K562 (cell line): Measurements from ENCODE around the gene GPATCH2L. TPM values are rescaled to one million over a fixed set of nuclear protein-coding genes. Genes with fewer than 3 reads are reported as not detected.
A peak's percentile ranks its signal among the peaks of the same experiment; 100 is the strongest.

Source experiments
- ATAC-seq: fragments of 200-7000 bp; cut with Tn5 transposase; 3 replicates; pipeline ENCODE4 v1.9.1; 2020; ENCODE audit warnings: moderate library complexity
- BruUV-seq: library from RNA; stranded (reverse); fragments of 400-500 nt; replicated peaks from 2 replicates; lab custom pipeline; 2021; lab: Mats Ljungman, UMichigan
- CTCF ChIA-PET: fragments of 300-600 bp; formaldehyde crosslinking; extraction: SDS; loops from one replicate; lab custom pipeline; 2021; ENCODE audit warnings: low intra/inter-chr PET ratio; lab: Yijun Ruan, JAX
- POLR2A ChIA-PET: fragments of 300-600, 350-650 bp; sonication (Branson Sonifier 250); formaldehyde crosslinking; extraction: SDS; loops from one replicate; lab custom pipeline; 2021; ENCODE audit warnings: antibody characterized with exemption, inconsistent platforms; lab: Yijun Ruan, JAX
- DNase-seq, 4 experiments: peaks; one replicate each; pipeline versions ENCODE4 v3.0.0 to v3.0.0-alpha.2; 2011 to 2018; ENCODE audit warnings: low spot score in 3 of 4, mixed read lengths in 3 of 4; ENCODE audit errors: extremely low read depth in 1 of 4
- FAIRE-seq: peaks from 2 replicates; lab custom pipeline; 2011; peaks lifted over from hg19 to GRCh38; lab: Jason Lieb, UNC
- H2AFZ ChIP-seq: 2 replicates; pipeline ENCODE4 v1.6.0; 2011; ENCODE audit warnings: low read depth, low read length, control low read depth, inconsistent platforms
- H3K27ac ChIP-seq: fragments of 200-600 bp; 3 replicates; pipeline ENCODE4 v1.8.0; 2011; ENCODE audit warnings: low read depth, mild to moderate bottlenecking, control low read depth, inconsistent platforms, low read length, moderate library complexity, mixed read lengths; ENCODE audit errors: extremely low read depth
- H3K27me3 ChIP-seq, 2 experiments: fragments of 300-600 bp in 1 of 2; 2 replicates in 1 of 2; 3 replicates in 1 of 2; pipeline versions ENCODE4 v1.6.0 to v1.8.0; 2011; ENCODE audit warnings: inconsistent platforms in 2 of 2, low read length in 2 of 2, mild to moderate bottlenecking in 1 of 2, mixed read lengths in 1 of 2, moderate library complexity in 1 of 2; ENCODE audit not compliant: control insufficient read depth in 2 of 2, insufficient read depth in 2 of 2
- H3K36me3 ChIP-seq: fragments of 300-600 bp; 3 replicates; pipeline ENCODE4 v1.8.0; 2011; ENCODE audit warnings: mild to moderate bottlenecking, low read length, inconsistent platforms; ENCODE audit not compliant: control insufficient read depth, insufficient read depth
- H3K4me1 ChIP-seq, 2 experiments: fragments of 200-600 bp in 1 of 2; replicated peaks in 1 of 2; 2 replicates in 1 of 2; 3 replicates in 1 of 2; pipeline versions ENCODE4 v1.5.1 to v1.8.0; 2011; ENCODE audit warnings: inconsistent platforms in 2 of 2, low read length in 2 of 2, mild to moderate bottlenecking in 1 of 2, mixed read lengths in 1 of 2, moderate library complexity in 1 of 2; ENCODE audit not compliant: control insufficient read depth in 2 of 2, insufficient read depth in 2 of 2
- H3K4me2 ChIP-seq: 2 replicates; pipeline ENCODE4 v1.6.1; 2011; ENCODE audit warnings: low read length, control low read depth, inconsistent platforms, mixed read lengths; ENCODE audit not compliant: insufficient read depth
- H3K4me3 ChIP-seq: fragments of 200-600 bp; sonication (generic), shearing (Covaris generic); 2 replicates; pipeline ENCODE4 v1.5.1; 2016; ENCODE audit warnings: control low read depth, inconsistent platforms
- H3K79me2 ChIP-seq: fragments of 200-600 bp; 3 replicates; pipeline ENCODE4 v1.8.0; 2011; ENCODE audit warnings: low read length, inconsistent platforms; ENCODE audit not compliant: control insufficient read depth, insufficient read depth
- H3K9ac ChIP-seq, 2 experiments: 2 replicates each; pipeline versions ENCODE4 v1.6.0 to v1.6.1; 2011; ENCODE audit warnings: low read depth in 2 of 2, low read length in 2 of 2, control low read depth in 1 of 2, inconsistent platforms in 1 of 2, mild to moderate bottlenecking in 1 of 2, mixed read lengths in 1 of 2; ENCODE audit not compliant: insufficient read depth in 1 of 2
- H3K9me1 ChIP-seq: one replicate; pipeline ENCODE4 v1.6.0; 2011; ENCODE audit warnings: inconsistent platforms, mild to moderate bottlenecking, low read length, moderate library complexity; ENCODE audit not compliant: control insufficient read depth, insufficient read depth
- H3K9me3 ChIP-seq: replicated peaks from 2 replicates; pipeline ENCODE4 v1.5.1; 2011; ENCODE audit warnings: low read depth, low read length, inconsistent platforms; ENCODE audit not compliant: control insufficient read depth, insufficient read depth
- H4K20me1 ChIP-seq: replicated peaks from 2 replicates; pipeline ENCODE4 v1.6.1; 2011; ENCODE audit warnings: low read length, inconsistent platforms, mixed read lengths; ENCODE audit not compliant: control insufficient read depth, insufficient read depth
- CTCF ChIP-seq, 3 experiments: IDR thresholded peaks in 2 of 3; conservative IDR thresholded peaks in 1 of 3; 2 replicates each; pipeline ENCODE4 v1.5.1; 2011 to 2012; ENCODE audit warnings: low read length in 3 of 3, mild to moderate bottlenecking in 3 of 3, control low read depth in 2 of 3, improper control_type of control experiment in 1 of 3, inconsistent platforms in 1 of 3, low read depth in 1 of 3, mixed read lengths in 1 of 3, moderate library complexity in 1 of 3; ENCODE audit not compliant: insufficient read depth in 2 of 3
- EZH2 ChIP-seq: IDR thresholded peaks from 2 replicates; pipeline ENCODE4 v1.6.1; 2012; ENCODE audit warnings: low read depth, mild to moderate bottlenecking, inconsistent platforms, low read length, borderline replicate concordance
- PYGO2 ChIP-seq: fragments of 450-650 bp; IDR thresholded peaks from 2 replicates; pipeline ENCODE4 v1.6.1; 2016; ENCODE audit warnings: mild to moderate bottlenecking, missing genetic modification characterization, moderate library complexity, missing compliant biosample characterization
- RAD21 ChIP-seq, 2 experiments: fragments of 250-450 bp in 1 of 2; fragments of 450-650 bp in 1 of 2; sonication (Bioruptor Pico) in 1 of 2; formaldehyde crosslinking in 1 of 2; IDR thresholded peaks in 1 of 2; conservative IDR thresholded peaks in 1 of 2; 2 replicates each; pipeline versions ENCODE4 v1.4.0 to v1.8.0; 2020 to 2022; ENCODE audit warnings: mild to moderate bottlenecking in 2 of 2, moderate library complexity in 1 of 2
- ZNF316 ChIP-seq: fragments of 450-650 bp; IDR thresholded peaks from 2 replicates; pipeline ENCODE4 v1.6.1; 2016
- ZNF830 ChIP-seq: fragments of 250-450 bp; sonication (Bioruptor Pico); IDR thresholded peaks from 2 replicates; pipeline ENCODE4 v1.5.0; 2021; ENCODE audit warnings: mild to moderate bottlenecking
- WGBS: fragments of 100-300 bp; shearing (Covaris generic); methylation state at CpG from one replicate; pipeline ENCODE4 v1.1.6; 2016; ENCODE audit warnings: low coverage, mixed read lengths; ENCODE audit not compliant: insufficient coverage; ENCODE audit errors: missing lambda C conversion rate; 5-methylcytosine and 5-hydroxymethylcytosine counted together
- in situ Hi-C: fragments of 300-500 bp; cut with MboI; formaldehyde crosslinking; loops from 4 replicates; pipeline ENCODE4 v1.15.0; 2018; ENCODE audit warnings: inconsistent platforms, mixed read lengths
- intact Hi-C: fragments of 100-400 bp; cut with micrococcal nuclease; formaldehyde crosslinking; loops from 2 replicates; pipeline ENCODE4 v1.14.2; 2022
- polyA plus RNA-seq, 8 experiments: library from polyadenylated mRNA; depleted of rRNA in 4 of 8; stranded (reverse) in 5 of 8; unstranded in 3 of 8; fragments of >200 nt; fragmentation: Nextera tagmentation in 2 of 8; fragmentation: Illumina TruSeq in 1 of 8; extraction: Ambion mirVana in 2 of 8; extraction: Trizol in 1 of 8; gene quantifications; 2 replicates each; pipeline versions ENCODE4 v1.2.1 to v1.2.3, GENCODE V29; 2011 to 2014; ENCODE audit warnings: inconsistent platforms in 1 of 8, missing spikeins in 1 of 8
- total RNA-seq, 7 experiments: library from RNA; depleted of rRNA in 6 of 7; stranded (reverse); fragments of >200 nt in 6 of 7; fragmentation: Illumina TruSeq in 2 of 7; extraction: Trizol in 2 of 7; gene quantifications; 2 replicates each; pipeline versions ENCODE4 v1.2.1 to v1.2.3, GENCODE V29; 2011 to 2021; ENCODE audit warnings: low replicate concordance in 1 of 7

The GPATCH2L gene
- total and polyA plus RNA-seq, 9 of the 15 experiments (the other 6 are each of a cell fraction or from before 2014, with no cell fraction given), result 13.1 to 39.6 (median 20.0) TPM

- no TSS peak for BruUV-seq
- ATAC-seq (no peak), DNase-seq (no peak), FAIRE-seq (no peak)
- intact Hi-C loops (no loop called here), in situ Hi-C loops (no loop called here)
- Histone ChIP-seq H3K9ac (no peak overlapping the region), H3K36me3 (peaks cover 75% of the 10 kb centered on the region; the same call in 2 of the 3 replicates), H3K27ac (no peak overlapping the region), H3K9me3 (no peaks in the 10 kb centered on the region), H4K20me1 (no peaks in the 10 kb centered on the region), H3K27me3 (no peaks in the 10 kb centered on the region), H3K4me1 (no peaks in the 10 kb centered on the region), H3K4me2 (no peak overlapping the region), H2AFZ (no peak overlapping the region), H3K4me3 (no peak overlapping the region), H3K9me1 (no peaks in the 10 kb centered on the region), H3K79me2 (no peaks in the 10 kb centered on the region)
- POLR2A ChIA-PET, result no interaction called here
- peak; percentile 57 for TF ChIP-seq ZNF316
- no peak for TF ChIP-seq PYGO2 (tag)
- WGBS, result 71% methylated on average over 3 of the region's 3 CpGs
- CTCF ChIA-PET, result no interaction called here
Observed at GRCh38 chr14:76175942-76176341, 24.2 kb downstream of the GPATCH2L start.

DNA sequence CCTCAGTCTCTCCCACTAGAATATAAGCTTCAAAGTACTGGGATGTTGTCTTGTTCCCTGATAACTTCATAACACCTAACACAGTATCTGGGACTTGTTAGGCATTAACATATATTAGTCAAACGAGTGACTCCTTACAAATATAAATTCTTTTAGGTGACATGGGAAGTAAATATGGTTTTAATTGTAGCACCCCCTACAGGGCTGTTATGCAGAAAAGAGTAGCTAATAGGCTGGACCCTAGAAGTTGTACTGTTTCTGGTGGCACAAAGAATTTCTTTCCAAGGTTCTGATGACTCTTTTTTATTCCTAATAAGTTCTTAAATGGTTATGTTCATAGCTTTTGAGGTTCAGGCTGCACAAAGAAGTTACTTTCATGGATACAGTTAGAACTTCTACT is 29.8 kb downstream of the GPATCH2L start:
- DNase-seq (peak in 2 of 4 experiments; percentile 13 to 15), FAIRE-seq (no peak), ATAC-seq (no peak)
- Histone ChIP-seq H2AFZ (no peak overlapping the region), H3K9me1 (no peaks in the 10 kb centered on the region), H3K4me1 (no peaks in the 10 kb centered on the region), H3K9ac (no peak overlapping the region), H3K4me2 (no peak overlapping the region), H3K4me3 (no peak overlapping the region), H3K27ac (no peak overlapping the region), H3K79me2 (no peaks in the 10 kb centered on the region; the same call in 2 of the 3 replicates), H4K20me1 (no peaks in the 10 kb centered on the region), H3K27me3 (no peaks in the 10 kb centered on the region), H3K9me3 (no peaks in the 10 kb centered on the region), H3K36me3 (peaks cover 74% of the 10 kb centered on the region; the same call in 2 of the 3 replicates)
- in situ Hi-C loops (no loop called here), intact Hi-C loops (no loop called here)
- CTCF ChIA-PET, result no interaction called here
- BruUV-seq, result no TSS peak
- 45% methylated on average over 1 of the region's 1 CpG for WGBS
- POLR2A ChIA-PET, result no interaction called here
- TF ChIP-seq ZNF830, result no peak
- TF ChIP-seq CTCF (IDR thresholded peaks at IDR 0.05 in 2 of 3, conservative IDR thresholded peaks at IDR 0.05 in 1 of 3; ENCODE audit: insufficient read depth in 2 of 3, low read depth in 1 of 3, low read length in 3 of 3), result peak in 1 of 3 experiments; percentile 24; a peak in 2 of 6 replicates
- TF ChIP-seq EZH2, result no peak
- TF ChIP-seq RAD21 (CRISPR knock-in tag; conservative IDR thresholded peaks at IDR 0.05 in 1 of 2, IDR thresholded peaks at IDR 0.05 in 1 of 2), result 0 out of 4 replicates have a peak, but pooled peaks of 1 of the 2 experiments have one; percentile 8
